DOHH2 (cell line): ENCODE data around the gene RPL37A.

Source experiments
- H3F3A ChIP-seq: fragments of 200-600 bp; sonication (generic), shearing (Covaris generic); 2 replicates; pipeline ENCODE4 v1.6.0; 2016; ENCODE audit warnings: antibody characterized with exemption, mild to moderate bottlenecking; ENCODE audit not compliant: control insufficient read depth, insufficient read depth
- H3K27ac ChIP-seq: fragments of 200-600 bp; sonication (generic); 2 replicates; pipeline ENCODE4 v1.5.1; 2014; ENCODE audit warnings: low read depth, mild to moderate bottlenecking, low read length, moderate library complexity
- H3K27me3 ChIP-seq: fragments of 200-600 bp; sonication (generic); 2 replicates; pipeline ENCODE4 v1.6.1; 2014; ENCODE audit warnings: mild to moderate bottlenecking, low read length, mixed read lengths; ENCODE audit not compliant: control insufficient read depth
- H3K36me3 ChIP-seq: fragments of 200-600 bp; sonication (generic); 2 replicates; pipeline ENCODE4 v1.6.1; 2014; ENCODE audit warnings: mild to moderate bottlenecking, low read length, moderate library complexity, mixed read lengths; ENCODE audit not compliant: control insufficient read depth
- H3K4me1 ChIP-seq: fragments of 200-600 bp; sonication (generic); 2 replicates; pipeline ENCODE4 v1.6.1; 2014; ENCODE audit warnings: mild to moderate bottlenecking, low read length, mixed read lengths; ENCODE audit not compliant: control insufficient read depth
- H3K4me2 ChIP-seq: fragments of 200-600 bp; sonication (generic); 2 replicates; pipeline ENCODE4 v1.6.0; 2014; ENCODE audit warnings: mild to moderate bottlenecking, low read length, moderate library complexity
- H3K4me3 ChIP-seq: fragments of 200-600 bp; sonication (generic); 2 replicates; pipeline ENCODE4 v1.5.1; 2014; ENCODE audit warnings: mild to moderate bottlenecking, low read length, mixed read lengths
- H3K79me2 ChIP-seq: fragments of 200-600 bp; sonication (generic); 2 replicates; pipeline ENCODE4 v1.6.1; 2014; ENCODE audit warnings: mild to moderate bottlenecking, low read length, mixed read lengths; ENCODE audit not compliant: control insufficient read depth
- H3K9me2 ChIP-seq: fragments of 200-600 bp; sonication (generic); replicated peaks from 2 replicates; pipeline ENCODE4 v1.6.1; 2014; ENCODE audit warnings: mild to moderate bottlenecking, low read length, mixed read lengths; ENCODE audit not compliant: control insufficient read depth
- H3K9me3 ChIP-seq: fragments of 200-600 bp; sonication (generic); 2 replicates; pipeline ENCODE4 v1.6.1; 2014; ENCODE audit warnings: antibody characterized with exemption, low read length, mixed read lengths; ENCODE audit not compliant: control insufficient read depth, insufficient read depth
- H4K20me1 ChIP-seq: fragments of 200-600 bp; sonication (generic); 2 replicates; pipeline ENCODE4 v1.6.0; 2014; ENCODE audit warnings: low read depth, mild to moderate bottlenecking, antibody characterized with exemption, low read length, moderate library complexity; ENCODE audit not compliant: control insufficient read depth, insufficient read depth
- EZH2phosphoT487 ChIP-seq: fragments of 200-600 bp; sonication (generic); IDR thresholded peaks from 2 replicates; pipeline ENCODE4 v1.6.1; 2017; ENCODE audit warnings: borderline replicate concordance, mild to moderate bottlenecking, antibody characterized with exemption, low read length, moderate library complexity, mixed read lengths
- TF ChIP-seq, protein P1 (sequence below): fragments of 200-600 bp; sonication (generic); IDR thresholded peaks from one replicate; pipeline ENCODE4 v1.5.1; 2014; ENCODE audit warnings: antibody characterized with exemption, mild to moderate bottlenecking, low read depth, low read length; ENCODE audit not compliant: poor library complexity, severe bottlenecking

Gene RPL37A

GRCh38 chr2:216486708-216487107, 11.9 kb upstream of the RPL37A start:
- Histone ChIP-seq H3K4me3 (no peak overlapping the region), H3K36me3 (no peaks in the 10 kb centered on the region), H3K4me1 (peaks cover 20% of the 10 kb centered on the region), H3K79me2 (peaks cover 3% of the 10 kb centered on the region; the same call in 1 of the 2 replicates), H3K27me3 (no peaks in the 10 kb centered on the region), H3K27ac (no peak overlapping the region), H3F3A (peaks cover 12% of the 10 kb centered on the region), H4K20me1 (no peaks in the 10 kb centered on the region), H3K9me2 (no peaks in the 10 kb centered on the region), H3K4me2 (no peak overlapping the region), H3K9me3 (no peaks in the 10 kb centered on the region)
- TF ChIP-seq, protein P1, sequence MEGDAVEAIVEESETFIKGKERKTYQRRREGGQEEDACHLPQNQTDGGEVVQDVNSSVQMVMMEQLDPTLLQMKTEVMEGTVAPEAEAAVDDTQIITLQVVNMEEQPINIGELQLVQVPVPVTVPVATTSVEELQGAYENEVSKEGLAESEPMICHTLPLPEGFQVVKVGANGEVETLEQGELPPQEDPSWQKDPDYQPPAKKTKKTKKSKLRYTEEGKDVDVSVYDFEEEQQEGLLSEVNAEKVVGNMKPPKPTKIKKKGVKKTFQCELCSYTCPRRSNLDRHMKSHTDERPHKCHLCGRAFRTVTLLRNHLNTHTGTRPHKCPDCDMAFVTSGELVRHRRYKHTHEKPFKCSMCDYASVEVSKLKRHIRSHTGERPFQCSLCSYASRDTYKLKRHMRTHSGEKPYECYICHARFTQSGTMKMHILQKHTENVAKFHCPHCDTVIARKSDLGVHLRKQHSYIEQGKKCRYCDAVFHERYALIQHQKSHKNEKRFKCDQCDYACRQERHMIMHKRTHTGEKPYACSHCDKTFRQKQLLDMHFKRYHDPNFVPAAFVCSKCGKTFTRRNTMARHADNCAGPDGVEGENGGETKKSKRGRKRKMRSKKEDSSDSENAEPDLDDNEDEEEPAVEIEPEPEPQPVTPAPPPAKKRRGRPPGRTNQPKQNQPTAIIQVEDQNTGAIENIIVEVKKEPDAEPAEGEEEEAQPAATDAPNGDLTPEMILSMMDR = no peak
- TF ChIP-seq EZH2phosphoT487 = no peak

DNA sequence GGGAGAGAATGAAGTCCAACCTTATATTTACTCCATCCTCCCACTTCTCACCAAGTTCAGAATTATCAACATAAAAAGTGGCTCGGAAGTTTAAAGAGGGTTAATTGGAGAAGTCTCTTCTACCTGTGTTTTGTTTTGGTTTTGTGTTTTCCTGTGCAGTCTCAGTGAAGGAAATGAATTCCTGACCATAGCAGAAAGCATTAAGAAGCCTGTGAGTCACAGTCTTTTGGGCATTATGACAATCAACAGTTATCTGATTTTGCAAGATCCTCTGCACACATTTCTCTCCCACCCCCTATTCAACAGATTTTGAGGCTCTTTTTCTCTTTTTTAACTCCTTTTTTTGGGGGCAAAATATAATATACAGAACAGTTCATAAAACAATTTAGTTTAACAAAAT, 8.6 kb upstream of the RPL37A start:
- Histone ChIP-seq H3K27ac (no peak overlapping the region), H3K36me3 (peaks cover 4% of the 10 kb centered on the region; the same call in 1 of the 2 replicates)
- TF ChIP-seq EZH2phosphoT487 = no peak
- TF ChIP-seq, protein P1 = no peak

DNA sequence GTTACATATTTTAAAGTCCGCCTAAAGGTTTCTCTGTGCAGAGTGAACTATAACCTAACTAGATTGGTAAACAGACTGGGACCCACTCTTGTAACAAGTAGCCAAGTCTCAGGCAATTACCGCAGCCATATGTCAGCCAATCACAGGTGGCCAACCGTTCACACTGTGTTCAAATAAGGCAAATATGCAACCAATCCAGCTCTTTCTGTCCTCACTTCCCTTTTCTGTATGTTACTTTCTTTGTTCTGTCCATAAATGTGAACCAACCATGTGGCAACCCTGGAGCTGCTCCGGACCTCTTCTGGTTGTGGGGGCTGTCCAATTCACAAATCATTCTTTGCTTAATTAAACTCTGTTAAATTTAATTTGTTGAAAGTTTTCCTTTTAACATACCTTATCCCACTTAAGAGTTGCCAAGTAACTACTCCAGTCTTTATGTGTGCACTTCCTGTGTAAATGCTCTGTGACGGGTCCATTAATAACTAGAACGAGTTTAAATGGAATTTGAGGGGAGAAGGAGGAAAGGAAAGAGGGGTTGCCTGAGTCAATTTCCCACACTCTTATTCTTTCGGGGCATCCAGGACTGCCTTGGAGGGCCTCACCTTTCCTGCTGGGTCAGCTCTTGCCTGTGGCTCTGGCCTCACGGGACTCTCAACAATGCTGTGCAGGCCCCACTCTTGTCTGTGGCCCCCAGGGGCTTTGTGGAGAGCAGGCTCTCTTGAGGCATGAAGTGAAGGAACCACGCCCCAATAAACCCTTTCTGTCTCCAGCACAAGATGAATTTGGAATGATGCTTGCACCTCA, 6.6 kb upstream of the RPL37A start:
- peak overlapping the region; percentile 96 for H3K27ac ChIP-seq

More for the DNA sequence above, 8.6 kb upstream of the RPL37A start:
- no peaks in the 10 kb centered on the region for H3K9me3 ChIP-seq
- peaks cover 53% of the 10 kb centered on the region for H3K4me1 ChIP-seq
- no peak overlapping the region for H3K4me3 ChIP-seq
- H3K9me2 ChIP-seq = no peaks in the 10 kb centered on the region
- peaks cover 35% of the 10 kb centered on the region for H3F3A ChIP-seq
- no peaks in the 10 kb centered on the region for H3K27me3 ChIP-seq
- H3K79me2 ChIP-seq = peaks cover 9% of the 10 kb centered on the region
- no peak overlapping the region for H3K4me2 ChIP-seq
- H4K20me1 ChIP-seq = no peaks in the 10 kb centered on the region

More for the DNA sequence above, 6.6 kb upstream of the RPL37A start:
- peaks cover 72% of the 10 kb centered on the region for H3K4me1 ChIP-seq
- H3K79me2 ChIP-seq = peaks cover 27% of the 10 kb centered on the region
- H3K36me3 ChIP-seq = peaks cover 4% of the 10 kb centered on the region; the same call in 1 of the 2 replicates
- H3K9me3 ChIP-seq = no peaks in the 10 kb centered on the region
- TF ChIP-seq, protein P1 = no peak
- no peak for TF ChIP-seq EZH2phosphoT487
- peak overlapping the region; percentile 83 for H3K4me2 ChIP-seq
- no peaks in the 10 kb centered on the region for H3K27me3 ChIP-seq
- H3K4me3 ChIP-seq = peak overlapping the region; percentile 66
- peaks cover 35% of the 10 kb centered on the region for H3F3A ChIP-seq
- no peaks in the 10 kb centered on the region for H4K20me1 ChIP-seq
- H3K9me2 ChIP-seq = no peaks in the 10 kb centered on the region
